K562 (cell line): Measurements from ENCODE around the gene CHD6. TPM values are rescaled to one million over a fixed set of nuclear protein-coding genes. Genes with fewer than 3 reads are reported as not detected.

Experiments used
- ATAC-seq: fragments of 200-7000 bp; cut with Tn5 transposase; 3 replicates; pipeline ENCODE4 v1.9.1; 2020; ENCODE audit warnings: moderate library complexity
- BruUV-seq: library from RNA; stranded (reverse); fragments of 400-500 nt; replicated peaks from 2 replicates; lab custom pipeline; 2021; lab: Mats Ljungman, UMichigan
- CTCF ChIA-PET: fragments of 300-600 bp; formaldehyde crosslinking; extraction: SDS; loops from one replicate; lab custom pipeline; 2021; ENCODE audit warnings: low intra/inter-chr PET ratio; lab: Yijun Ruan, JAX
- POLR2A ChIA-PET: fragments of 300-600, 350-650 bp; sonication (Branson Sonifier 250); formaldehyde crosslinking; extraction: SDS; loops from one replicate; lab custom pipeline; 2021; ENCODE audit warnings: antibody characterized with exemption, inconsistent platforms; lab: Yijun Ruan, JAX
- DNase-seq, 4 experiments: peaks; one replicate each; pipeline versions ENCODE4 v3.0.0 to v3.0.0-alpha.2; 2011 to 2018; ENCODE audit warnings: low spot score in 3 of 4, mixed read lengths in 3 of 4; ENCODE audit errors: extremely low read depth in 1 of 4
- FAIRE-seq: peaks from 2 replicates; lab custom pipeline; 2011; peaks lifted over from hg19 to GRCh38; lab: Jason Lieb, UNC
- H2AFZ ChIP-seq: 2 replicates; pipeline ENCODE4 v1.6.0; 2011; ENCODE audit warnings: low read depth, low read length, control low read depth, inconsistent platforms
- H3K27ac ChIP-seq: fragments of 200-600 bp; 3 replicates; pipeline ENCODE4 v1.8.0; 2011; ENCODE audit warnings: low read depth, mild to moderate bottlenecking, control low read depth, inconsistent platforms, low read length, moderate library complexity, mixed read lengths; ENCODE audit errors: extremely low read depth
- H3K27me3 ChIP-seq, 2 experiments: fragments of 300-600 bp in 1 of 2; 2 replicates in 1 of 2; 3 replicates in 1 of 2; pipeline versions ENCODE4 v1.6.0 to v1.8.0; 2011; ENCODE audit warnings: inconsistent platforms in 2 of 2, low read length in 2 of 2, mild to moderate bottlenecking in 1 of 2, mixed read lengths in 1 of 2, moderate library complexity in 1 of 2; ENCODE audit not compliant: control insufficient read depth in 2 of 2, insufficient read depth in 2 of 2
- H3K36me3 ChIP-seq: fragments of 300-600 bp; 3 replicates; pipeline ENCODE4 v1.8.0; 2011; ENCODE audit warnings: mild to moderate bottlenecking, low read length, inconsistent platforms; ENCODE audit not compliant: control insufficient read depth, insufficient read depth
- H3K4me1 ChIP-seq, 2 experiments: fragments of 200-600 bp in 1 of 2; replicated peaks in 1 of 2; 2 replicates in 1 of 2; 3 replicates in 1 of 2; pipeline versions ENCODE4 v1.5.1 to v1.8.0; 2011; ENCODE audit warnings: inconsistent platforms in 2 of 2, low read length in 2 of 2, mild to moderate bottlenecking in 1 of 2, mixed read lengths in 1 of 2, moderate library complexity in 1 of 2; ENCODE audit not compliant: control insufficient read depth in 2 of 2, insufficient read depth in 2 of 2
- H3K4me2 ChIP-seq: 2 replicates; pipeline ENCODE4 v1.6.1; 2011; ENCODE audit warnings: low read length, control low read depth, inconsistent platforms, mixed read lengths; ENCODE audit not compliant: insufficient read depth
- H3K4me3 ChIP-seq: fragments of 200-600 bp; sonication (generic), shearing (Covaris generic); 2 replicates; pipeline ENCODE4 v1.5.1; 2016; ENCODE audit warnings: control low read depth, inconsistent platforms
- H3K79me2 ChIP-seq: fragments of 200-600 bp; 3 replicates; pipeline ENCODE4 v1.8.0; 2011; ENCODE audit warnings: low read length, inconsistent platforms; ENCODE audit not compliant: control insufficient read depth, insufficient read depth
- H3K9ac ChIP-seq, 2 experiments: 2 replicates each; pipeline versions ENCODE4 v1.6.0 to v1.6.1; 2011; ENCODE audit warnings: low read depth in 2 of 2, low read length in 2 of 2, control low read depth in 1 of 2, inconsistent platforms in 1 of 2, mild to moderate bottlenecking in 1 of 2, mixed read lengths in 1 of 2; ENCODE audit not compliant: insufficient read depth in 1 of 2
- H3K9me1 ChIP-seq: one replicate; pipeline ENCODE4 v1.6.0; 2011; ENCODE audit warnings: inconsistent platforms, mild to moderate bottlenecking, low read length, moderate library complexity; ENCODE audit not compliant: control insufficient read depth, insufficient read depth
- H3K9me3 ChIP-seq: replicated peaks from 2 replicates; pipeline ENCODE4 v1.5.1; 2011; ENCODE audit warnings: low read depth, low read length, inconsistent platforms; ENCODE audit not compliant: control insufficient read depth, insufficient read depth
- H4K20me1 ChIP-seq: replicated peaks from 2 replicates; pipeline ENCODE4 v1.6.1; 2011; ENCODE audit warnings: low read length, inconsistent platforms, mixed read lengths; ENCODE audit not compliant: control insufficient read depth, insufficient read depth
- BRF2 ChIP-seq: IDR thresholded peaks from 3 replicates; pipeline ENCODE4 v1.6.1; 2011; ENCODE audit warnings: borderline replicate concordance, mild to moderate bottlenecking; ENCODE audit not compliant: insufficient read length, insufficient read depth
- HNRNPK ChIP-seq: fragments of 200-400 bp; formaldehyde crosslinking; IDR thresholded peaks from one replicate; pipeline ENCODE4 v1.6.1; 2018; ENCODE audit warnings: mild to moderate bottlenecking, low read depth, low read length; ENCODE audit not compliant: poor library complexity, severe bottlenecking
- NONO ChIP-seq, 2 experiments: fragments of 200-400 bp in 1 of 2; fragments of 450-650 bp in 1 of 2; formaldehyde crosslinking in 1 of 2; IDR thresholded peaks; 2 replicates each; pipeline ENCODE4 v1.6.1; 2017; ENCODE audit warnings: low read depth in 2 of 2, mild to moderate bottlenecking in 2 of 2, moderate library complexity in 2 of 2, low read length in 1 of 2
- SPI1 ChIP-seq: IDR thresholded peaks from 2 replicates; pipeline ENCODE4 v1.6.1; 2011; ENCODE audit warnings: low read depth, low read length, control low read depth, borderline replicate concordance
- ZNF212 ChIP-seq: fragments of 450-650 bp; formaldehyde crosslinking; IDR thresholded peaks from 2 replicates; pipeline ENCODE4 v1.4.0; 2020; ENCODE audit warnings: mild to moderate bottlenecking
- in situ Hi-C: fragments of 300-500 bp; cut with MboI; formaldehyde crosslinking; loops from 4 replicates; pipeline ENCODE4 v1.15.0; 2018; ENCODE audit warnings: inconsistent platforms, mixed read lengths
- intact Hi-C: fragments of 100-400 bp; cut with micrococcal nuclease; formaldehyde crosslinking; loops from 2 replicates; pipeline ENCODE4 v1.14.2; 2022
- polyA plus RNA-seq, 8 experiments: library from polyadenylated mRNA; depleted of rRNA in 4 of 8; stranded (reverse) in 5 of 8; unstranded in 3 of 8; fragments of >200 nt; fragmentation: Nextera tagmentation in 2 of 8; fragmentation: Illumina TruSeq in 1 of 8; extraction: Ambion mirVana in 2 of 8; extraction: Trizol in 1 of 8; gene quantifications; 2 replicates each; pipeline versions ENCODE4 v1.2.1 to v1.2.3, GENCODE V29; 2011 to 2014; ENCODE audit warnings: inconsistent platforms in 1 of 8, missing spikeins in 1 of 8
- total RNA-seq, 7 experiments: library from RNA; depleted of rRNA in 6 of 7; stranded (reverse); fragments of >200 nt in 6 of 7; fragmentation: Illumina TruSeq in 2 of 7; extraction: Trizol in 2 of 7; gene quantifications; 2 replicates each; pipeline versions ENCODE4 v1.2.1 to v1.2.3, GENCODE V29; 2011 to 2021; ENCODE audit warnings: low replicate concordance in 1 of 7

CHD6 gene
- total and polyA plus RNA-seq, 9 of the 15 experiments (the other 6 are each of a cell fraction or from before 2014, with no cell fraction given): 3.9 to 24.2 (median 12.8) TPM

GRCh38 chr20:41444821-41445220, 173.4 kb downstream of the CHD6 start (continued):
- TF ChIP-seq HNRNPK: no peak

- H3K36me3 ChIP-seq: peaks cover 65% of the 10 kb centered on the region
- no peak overlapping the region for H2AFZ ChIP-seq
- POLR2A ChIA-PET: interaction anchor here (0.8 kb wide), 1 partner anchor 434 kb away, joined by 3 read pairs; no protein-coding TSS in a partner anchor
- H3K9me1 ChIP-seq: no peaks in the 10 kb centered on the region
- CTCF ChIA-PET: no interaction called here
- no peaks in the 10 kb centered on the region for H3K4me1 ChIP-seq
- no peak overlapping the region for H3K4me2 ChIP-seq
- in situ Hi-C loops: no loop called here
- H3K9ac ChIP-seq: no peak overlapping the region
- H4K20me1 ChIP-seq: no peaks in the 10 kb centered on the region
- no peak for DNase-seq
- intact Hi-C loops: no loop called here
- no peaks in the 10 kb centered on the region for H3K27me3 ChIP-seq
- H3K4me3 ChIP-seq: no peak overlapping the region
- TF ChIP-seq BRF2: no peak
- TF ChIP-seq SPI1: peak; percentile 42; the same call in 1 of the 2 replicates
- TF ChIP-seq ZNF212 (CRISPR knock-in tag): no peak
- TF ChIP-seq NONO (IDR thresholded peaks at IDR 0.05; ENCODE audit: low read depth in 2 of 2, low read length in 1 of 2): no peak
- no TSS peak for BruUV-seq
- ATAC-seq: no peak
- FAIRE-seq: no peak
- H3K79me2 ChIP-seq: no peaks in the 10 kb centered on the region
- no peak overlapping the region for H3K27ac ChIP-seq
- no peaks in the 10 kb centered on the region for H3K9me3 ChIP-seq
Observed at GRCh38 chr20:41443691-41444090, 174.5 kb downstream of the CHD6 start.
